B cell (primary cell): ENCODE measurements around the gene ESD. TPM values are rescaled to one million over a fixed set of nuclear protein-coding genes. Genes with fewer than 3 reads are reported as not detected.
A peak's percentile ranks its signal among the peaks of the same experiment; 100 is the strongest.
"Not testable (repeated sequence)": the region's sequence is repeated elsewhere in the genome, so short reads cannot be mapped to it uniquely, and the experiment has no call there.

Experiments used
- ATAC-seq: fragments of 200-7000 bp; cut with Tn5 transposase; one replicate; pipeline ENCODE4 v1.10.0; 2021; ENCODE audit warnings: low read depth, mild to moderate bottlenecking, moderate number of reproducible peaks, moderate library complexity
- CTCF ChIA-PET: fragments of 350-600 bp; sonication (Branson Sonifier 250); formaldehyde crosslinking; loops from one replicate; lab custom pipeline; 2021; ENCODE audit warnings: antibody characterized with exemption, inconsistent platforms; lab: Charles Lee
- POLR2A ChIA-PET: fragments of 350-600 bp; sonication (Branson Sonifier 250); formaldehyde crosslinking; loops from one replicate; lab custom pipeline; 2021; ENCODE audit warnings: antibody characterized with exemption; lab: Charles Lee
- DNase-seq: peaks from one replicate; pipeline ENCODE4 v3.0.0; 2013
- H2AFZ ChIP-seq: 2 replicates; pipeline ENCODE4 v1.6.1; 2012; ENCODE audit warnings: mild to moderate bottlenecking, low read depth, low read length; ENCODE audit not compliant: insufficient read depth, poor library complexity, severe bottlenecking
- H3K27ac ChIP-seq, 2 donors: 1 replicate in 1 of 2; 2 replicates in 1 of 2; pipeline ENCODE4 v1.5.1; 2012 to 2013; ENCODE audit warnings: low read length in 2 of 2, mild to moderate bottlenecking in 2 of 2, moderate library complexity in 1 of 2
- H3K27me3 ChIP-seq, 4 experiments: fragments of 200-600 bp in 1 of 4; sonication (generic) in 1 of 4; replicated peaks in 1 of 4; 1 replicate in 2 of 4; 2 replicates in 2 of 4; pipeline versions ENCODE4 v1.6.1 to v1.7.0; 2013 to 2016; ENCODE audit warnings: low read length in 3 of 4, mild to moderate bottlenecking in 2 of 4, mixed read lengths in 1 of 4, moderate library complexity in 1 of 4; ENCODE audit not compliant: insufficient read depth in 4 of 4, control insufficient read depth in 3 of 4; ENCODE audit errors: control extremely low read depth in 1 of 4
- H3K36me3 ChIP-seq, 2 experiments: replicated peaks in 1 of 2; 1 replicate in 1 of 2; 2 replicates in 1 of 2; pipeline versions ENCODE4 v1.6.1 to v1.7.1; 2013; ENCODE audit warnings: low read length in 1 of 2; ENCODE audit not compliant: insufficient read depth in 2 of 2, control insufficient read depth in 1 of 2; ENCODE audit errors: control extremely low read depth in 1 of 2, extremely low read depth in 1 of 2
- H3K4me1 ChIP-seq, 2 donors: fragments of 200-600 bp in 1 of 2; sonication (generic) in 1 of 2; 1 replicate in 1 of 2; 2 replicates in 1 of 2; pipeline versions ENCODE4 v1.5.1 to v1.6.1; 2013 to 2017; ENCODE audit warnings: low read length in 2 of 2; ENCODE audit not compliant: control insufficient read depth in 2 of 2, insufficient read depth in 2 of 2
- H3K4me2 ChIP-seq: replicated peaks from 2 replicates; pipeline ENCODE3; 2012; ENCODE audit warnings: mild to moderate bottlenecking, low read depth, low read length; ENCODE audit not compliant: poor library complexity, severe bottlenecking
- H3K4me3 ChIP-seq, 5 experiments: fragments of 200-600 bp in 1 of 5; sonication (generic) in 1 of 5; 1 replicate in 3 of 5; 2 replicates in 2 of 5; pipeline versions ENCODE4 v1.5.1 to v1.7.0; 2011 to 2016; ENCODE audit warnings: low read length in 4 of 5, mild to moderate bottlenecking in 4 of 5, low read depth in 2 of 5, control low read depth in 1 of 5, moderate library complexity in 1 of 5; ENCODE audit not compliant: insufficient read depth in 1 of 5; ENCODE audit errors: control extremely low read depth in 1 of 5, extremely low read depth in 1 of 5
- H3K79me2 ChIP-seq: fragments of 200-600 bp; sonication (generic); one replicate; pipeline ENCODE4 v1.6.0; 2016; ENCODE audit warnings: low read length; ENCODE audit not compliant: control insufficient read depth, insufficient read depth
- H3K9ac ChIP-seq: fragments of 200-600 bp; sonication (generic); 2 replicates; pipeline ENCODE4 v1.6.1; 2017; ENCODE audit warnings: mild to moderate bottlenecking, low read length, moderate library complexity
- H3K9me3 ChIP-seq, 3 donors: one replicate each; pipeline versions ENCODE4 v1.6.1 to v1.7.1; 2013; ENCODE audit warnings: low read length in 2 of 3; ENCODE audit not compliant: control insufficient read depth in 2 of 3, insufficient read depth in 1 of 3; ENCODE audit errors: control extremely low read depth in 1 of 3
- H4K20me1 ChIP-seq: 2 replicates; pipeline ENCODE4 v1.6.0; 2012; ENCODE audit warnings: mild to moderate bottlenecking, low read length; ENCODE audit not compliant: insufficient read depth, control insufficient read depth, poor library complexity, severe bottlenecking
- H3K27ac Mint-ChIP-seq: one replicate; pipeline ENCODE4 v1.8.0; 2021; ENCODE audit warnings: mixed read lengths
- H3K27me3 Mint-ChIP-seq: one replicate; pipeline ENCODE4 v1.8.0; 2021; ENCODE audit warnings: mixed read lengths
- H3K4me1 Mint-ChIP-seq: one replicate; pipeline ENCODE4 v1.8.0; 2021; ENCODE audit warnings: mixed read lengths
- H3K4me3 Mint-ChIP-seq: one replicate; pipeline ENCODE4 v1.8.0; 2021; ENCODE audit warnings: mixed read lengths
- H3K9me3 Mint-ChIP-seq: one replicate; pipeline ENCODE4 v1.8.0; 2022; ENCODE audit warnings: mixed read lengths; ENCODE audit not compliant: insufficient read depth
- EZH2 ChIP-seq: IDR thresholded peaks from 2 replicates; pipeline ENCODE4 v1.6.1; 2012; ENCODE audit warnings: borderline replicate concordance, low read depth, mild to moderate bottlenecking, moderate library complexity, low read length; ENCODE audit not compliant: insufficient read depth, poor library complexity, severe bottlenecking
- WGBS: methylation state at CpG from one replicate; pipeline ENCODE4 v1.1.5; 2013; ENCODE audit warnings: missing lambda C conversion rate; ENCODE audit not compliant: insufficient coverage; 5-methylcytosine and 5-hydroxymethylcytosine counted together
- intact Hi-C: fragments of 100-400 bp; cut with micrococcal nuclease; formaldehyde crosslinking; loops from one replicate; pipeline ENCODE4 v1.10.0; 2022
- polyA plus RNA-seq: library from polyadenylated mRNA; depleted of rRNA; stranded (reverse); fragments of >200 nt; gene quantifications from 2 replicates; pipeline ENCODE4 v1.2.3, GENCODE V29; 2012
- total RNA-seq, 2 donors: library from RNA; stranded (reverse); fragments of 120-200 nt in 1 of 2; gene quantifications; 1 replicate in 1 of 2; 2 replicates in 1 of 2; pipeline versions ENCODE4 v1.2.3 to v1.2.4, GENCODE V29; 2013 to 2022
- TF ChIP-seq, protein P1 (sequence below): fragments of 200-600 bp; IDR thresholded peaks from one replicate; pipeline ENCODE4 v1.8.0; 2022; ENCODE audit warnings: antibody characterized with exemption, mild to moderate bottlenecking

Gene ESD
- total and polyA plus RNA-seq, 2 donors (not counting 1 experiment from before 2014, with no cell fraction given): 29.9 to 52.9 TPM

DNA sequence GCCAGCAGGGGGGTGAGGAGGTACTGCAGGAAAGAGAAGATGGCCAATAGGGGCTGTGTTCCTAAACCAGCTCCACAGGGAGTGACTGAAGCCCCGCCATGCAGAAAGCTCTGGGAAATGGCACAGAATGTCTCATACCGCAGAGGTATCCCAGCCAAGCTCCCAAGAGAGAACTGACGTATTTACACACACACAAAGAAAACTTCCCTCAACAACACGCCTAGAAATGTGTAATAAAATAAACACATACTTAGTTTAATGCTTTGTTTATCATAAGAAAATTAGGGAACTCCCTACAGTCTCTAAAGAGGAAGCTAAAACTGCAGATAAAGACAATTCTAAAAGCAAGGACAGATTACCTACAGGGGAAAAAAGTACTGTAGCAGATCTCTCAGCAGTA, 40.0 kb downstream of the ESD start:
- Mint-ChIP-seq H3K4me3 (no peak overlapping the region), H3K4me1 (peaks cover 23% of the 10 kb centered on the region), H3K27me3 (no peaks in the 10 kb centered on the region), H3K9me3 (no peaks in the 10 kb centered on the region), H3K27ac (no peak overlapping the region)
- ATAC-seq (peak; percentile 45), DNase-seq (peak; percentile 23)
- intact Hi-C loops: no loop called here
- CTCF ChIA-PET: no interaction called here
- Histone ChIP-seq H3K4me2 (peak overlapping the region; percentile 32), H2AFZ (no peak overlapping the region), H3K9me3 (no peaks in the 10 kb centered on the region), H3K27me3 (peaks cover 0 to 12% (median 0%) of the 10 kb centered on the region in 4 experiments), H3K27ac (no peak overlapping the region), H4K20me1 (peaks cover 4% of the 10 kb centered on the region), H3K79me2 (no peaks in the 10 kb centered on the region), H3K4me3 (no peak overlapping the region), H3K9ac (no peak overlapping the region), H3K4me1 (peaks cover 15 to 16% of the 10 kb centered on the region in 2 donors), H3K36me3 (peaks cover 0 to 8% of the 10 kb centered on the region in 2 experiments)
- no CpG with 5 or more reads among the region's 4 CpGs for WGBS
- TF ChIP-seq, protein P1, sequence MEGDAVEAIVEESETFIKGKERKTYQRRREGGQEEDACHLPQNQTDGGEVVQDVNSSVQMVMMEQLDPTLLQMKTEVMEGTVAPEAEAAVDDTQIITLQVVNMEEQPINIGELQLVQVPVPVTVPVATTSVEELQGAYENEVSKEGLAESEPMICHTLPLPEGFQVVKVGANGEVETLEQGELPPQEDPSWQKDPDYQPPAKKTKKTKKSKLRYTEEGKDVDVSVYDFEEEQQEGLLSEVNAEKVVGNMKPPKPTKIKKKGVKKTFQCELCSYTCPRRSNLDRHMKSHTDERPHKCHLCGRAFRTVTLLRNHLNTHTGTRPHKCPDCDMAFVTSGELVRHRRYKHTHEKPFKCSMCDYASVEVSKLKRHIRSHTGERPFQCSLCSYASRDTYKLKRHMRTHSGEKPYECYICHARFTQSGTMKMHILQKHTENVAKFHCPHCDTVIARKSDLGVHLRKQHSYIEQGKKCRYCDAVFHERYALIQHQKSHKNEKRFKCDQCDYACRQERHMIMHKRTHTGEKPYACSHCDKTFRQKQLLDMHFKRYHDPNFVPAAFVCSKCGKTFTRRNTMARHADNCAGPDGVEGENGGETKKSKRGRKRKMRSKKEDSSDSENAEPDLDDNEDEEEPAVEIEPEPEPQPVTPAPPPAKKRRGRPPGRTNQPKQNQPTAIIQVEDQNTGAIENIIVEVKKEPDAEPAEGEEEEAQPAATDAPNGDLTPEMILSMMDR: no peak
- TF ChIP-seq EZH2: no peak
- POLR2A ChIA-PET: no interaction called here

DNA sequence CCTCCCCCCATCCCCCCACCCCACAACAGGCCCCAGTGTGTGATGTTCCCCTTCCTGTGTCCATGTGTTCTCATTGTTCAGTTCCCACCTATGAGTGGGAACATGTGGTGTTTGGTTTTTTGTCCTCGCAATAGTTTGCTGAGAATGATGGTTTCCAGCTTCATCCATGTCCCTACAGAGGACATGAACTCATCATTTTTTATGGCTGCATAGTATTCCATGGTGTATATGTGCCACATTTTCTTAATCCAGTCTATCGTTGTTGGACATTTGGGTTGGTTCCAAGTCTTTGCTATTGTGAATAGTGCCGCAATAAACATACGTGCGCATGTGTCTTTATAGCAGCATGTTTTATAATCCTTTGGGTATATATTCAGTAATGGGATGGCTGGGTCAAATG, 41.5 kb downstream of the ESD start:
- POLR2A ChIA-PET, H3K9me3 Mint-ChIP-seq: not testable (repeated sequence)

More for the DNA sequence above, 41.5 kb downstream of the ESD start:
- peaks cover 0 to 12% (median 0%) of the 10 kb centered on the region in 4 experiments for H3K27me3 ChIP-seq
- H3K4me3 Mint-ChIP-seq, H4K20me1 ChIP-seq, H3K9me3 ChIP-seq, H3K4me3 ChIP-seq, H3K79me2 ChIP-seq, H3K9ac ChIP-seq, H2AFZ ChIP-seq, DNase-seq, H3K4me2 ChIP-seq, H3K27me3 Mint-ChIP-seq, H3K27ac Mint-ChIP-seq, H3K27ac ChIP-seq, intact Hi-C loops, CTCF ChIA-PET, ATAC-seq: not testable (repeated sequence)
- WGBS: no CpG with 5 or more reads among the region's 5 CpGs
- H3K36me3 ChIP-seq: peaks cover 0 to 12% of the 10 kb centered on the region in 2 experiments
- peaks cover 24 to 25% of the 10 kb centered on the region in 2 donors for H3K4me1 ChIP-seq
- H3K4me1 Mint-ChIP-seq: peaks cover 35% of the 10 kb centered on the region
